Caco-2 (cell line): ENCODE measurements around the gene CKAP2L. TPM values are rescaled to one million over a fixed set of nuclear protein-coding genes. Genes with fewer than 3 reads are reported as not detected.

ENCODE experiments used
- BruUV-seq: library from RNA; stranded (reverse); fragments of 400-500 nt; replicated peaks from 2 replicates; lab custom pipeline; 2021; lab: Mats Ljungman, UMichigan
- CTCF ChIA-PET: fragments of 300-600 bp; sonication (Branson Sonifier 250); formaldehyde crosslinking; loops from one replicate; lab custom pipeline; 2022; ENCODE audit warnings: antibody characterized with exemption; lab: Charles Lee
- POLR2A ChIA-PET: fragments of 300-600 bp; sonication (Branson Sonifier 250); formaldehyde crosslinking; loops from one replicate; lab custom pipeline; 2022; ENCODE audit warnings: antibody characterized with exemption; lab: Charles Lee
- DNase-seq, 2 experiments: peaks; one replicate each; pipeline versions ENCODE4 v3.0.0 to v3.0.0-alpha.2; 2020 to 2022
- H3K27me3 ChIP-seq: replicated peaks from 2 replicates; pipeline ENCODE4 v1.6.0; 2011; ENCODE audit warnings: low read length; ENCODE audit not compliant: control insufficient read depth, insufficient read depth
- H3K36me3 ChIP-seq: 2 replicates; pipeline ENCODE4 v1.5.1; 2011; ENCODE audit warnings: low read length; ENCODE audit not compliant: control insufficient read depth, insufficient read depth
- H3K4me1 ChIP-seq: fragments of 250-450 bp; sonication (Bioruptor Pico); 2 replicates; pipeline ENCODE4 v1.5.1; 2020; ENCODE audit warnings: mild to moderate bottlenecking
- H3K4me3 ChIP-seq: 2 replicates; pipeline ENCODE4 v1.5.1; 2011; ENCODE audit warnings: low read depth, mild to moderate bottlenecking, control low read depth, low read length
- H3K9me3 ChIP-seq: fragments of 250-450 bp; sonication (Bioruptor Pico); 2 replicates; pipeline ENCODE4 v1.5.1; 2020; ENCODE audit warnings: mild to moderate bottlenecking, moderate library complexity
- H3K27ac Mint-ChIP-seq: one replicate; pipeline ENCODE4 v1.8.0; 2022; ENCODE audit warnings: mixed read lengths; ENCODE audit not compliant: unreplicated experiment
- H3K27me3 Mint-ChIP-seq: one replicate; pipeline ENCODE4 v1.8.0; 2022; ENCODE audit warnings: mixed read lengths; ENCODE audit not compliant: insufficient read depth, unreplicated experiment
- H3K36me3 Mint-ChIP-seq: one replicate; pipeline ENCODE4 v1.8.0; 2022; ENCODE audit warnings: mild to moderate bottlenecking, mixed read lengths; ENCODE audit not compliant: insufficient read depth, unreplicated experiment
- H3K4me1 Mint-ChIP-seq: one replicate; pipeline ENCODE4 v1.8.0; 2022; ENCODE audit warnings: low read depth, mixed read lengths; ENCODE audit not compliant: unreplicated experiment
- H3K4me3 Mint-ChIP-seq: one replicate; pipeline ENCODE4 v1.8.0; 2022; ENCODE audit warnings: mild to moderate bottlenecking, moderate library complexity, mixed read lengths; ENCODE audit not compliant: unreplicated experiment
- H3K9me3 Mint-ChIP-seq: one replicate; pipeline ENCODE4 v1.8.0; 2022; ENCODE audit warnings: mixed read lengths; ENCODE audit not compliant: unreplicated experiment
- intact Hi-C: fragments of 100-400 bp; cut with micrococcal nuclease; formaldehyde crosslinking; loops from one replicate; pipeline ENCODE4 v1.10.0; 2022; ENCODE audit not compliant: unreplicated experiment
- total RNA-seq: library from RNA; stranded (reverse); gene quantifications from 2 replicates; pipeline ENCODE4 v1.2.3, GENCODE V29; 2022
- TF ChIP-seq, protein P1 (sequence below), 2 experiments: fragments of 200-600 bp in 1 of 2; IDR thresholded peaks; 1 replicate in 1 of 2; 2 replicates in 1 of 2; pipeline versions ENCODE4 v1.5.1 to v1.8.0; 2011 to 2022; ENCODE audit warnings: antibody characterized with exemption in 1 of 2, control low read depth in 1 of 2, inconsistent platforms in 1 of 2, low read depth in 1 of 2, low read length in 1 of 2, mild to moderate bottlenecking in 1 of 2, moderate library complexity in 1 of 2; ENCODE audit not compliant: insufficient read depth in 1 of 2, severe bottlenecking in 1 of 2, unreplicated experiment in 1 of 2

CKAP2L gene
- total RNA-seq, 1 experiment from 2014 or later, result 20.7 TPM

DNA sequence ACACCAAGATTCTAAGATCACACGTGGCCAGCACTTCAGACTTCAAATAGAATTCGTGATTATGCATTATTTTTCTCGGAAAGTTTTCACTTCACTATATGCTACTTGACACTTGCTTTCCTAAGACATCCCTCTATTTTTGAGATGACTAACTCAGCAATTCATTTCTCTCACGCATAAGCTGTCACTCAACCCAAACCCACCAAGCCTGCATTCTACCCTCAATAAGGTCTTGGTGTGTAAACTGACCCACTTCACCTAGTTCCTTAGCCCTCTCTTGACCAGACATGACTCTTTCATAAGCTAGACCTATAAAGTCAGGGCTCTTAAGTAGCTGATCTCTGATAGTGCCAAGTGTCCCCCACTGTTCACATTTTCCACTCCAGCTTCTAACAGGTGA lies 11.7 kb downstream of the CKAP2L start:
- ChIA-PET CTCF (interaction anchor here (0.9 kb wide), 1 partner anchor 189 kb away, joined by 4 read pairs; no protein-coding TSS in a partner anchor), POLR2A (no interaction called here)
- Mint-ChIP-seq H3K4me3 (no peak overlapping the region), H3K4me1 (peaks cover 7% of the 10 kb centered on the region), H3K9me3 (no peaks in the 10 kb centered on the region), H3K36me3 (peaks cover 63% of the 10 kb centered on the region), H3K27ac (no peak overlapping the region), H3K27me3 (no peaks in the 10 kb centered on the region)
- no TSS peak for BruUV-seq
- DNase-seq, result no peak
- no peaks in the 10 kb centered on the region for H3K27me3 ChIP-seq
- intact Hi-C loops, result no loop called here
- H3K4me1 ChIP-seq, result peaks cover 9% of the 10 kb centered on the region
- no peaks in the 10 kb centered on the region for H3K9me3 ChIP-seq
- no peak overlapping the region for H3K4me3 ChIP-seq
- TF ChIP-seq, protein P1, sequence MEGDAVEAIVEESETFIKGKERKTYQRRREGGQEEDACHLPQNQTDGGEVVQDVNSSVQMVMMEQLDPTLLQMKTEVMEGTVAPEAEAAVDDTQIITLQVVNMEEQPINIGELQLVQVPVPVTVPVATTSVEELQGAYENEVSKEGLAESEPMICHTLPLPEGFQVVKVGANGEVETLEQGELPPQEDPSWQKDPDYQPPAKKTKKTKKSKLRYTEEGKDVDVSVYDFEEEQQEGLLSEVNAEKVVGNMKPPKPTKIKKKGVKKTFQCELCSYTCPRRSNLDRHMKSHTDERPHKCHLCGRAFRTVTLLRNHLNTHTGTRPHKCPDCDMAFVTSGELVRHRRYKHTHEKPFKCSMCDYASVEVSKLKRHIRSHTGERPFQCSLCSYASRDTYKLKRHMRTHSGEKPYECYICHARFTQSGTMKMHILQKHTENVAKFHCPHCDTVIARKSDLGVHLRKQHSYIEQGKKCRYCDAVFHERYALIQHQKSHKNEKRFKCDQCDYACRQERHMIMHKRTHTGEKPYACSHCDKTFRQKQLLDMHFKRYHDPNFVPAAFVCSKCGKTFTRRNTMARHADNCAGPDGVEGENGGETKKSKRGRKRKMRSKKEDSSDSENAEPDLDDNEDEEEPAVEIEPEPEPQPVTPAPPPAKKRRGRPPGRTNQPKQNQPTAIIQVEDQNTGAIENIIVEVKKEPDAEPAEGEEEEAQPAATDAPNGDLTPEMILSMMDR (IDR thresholded peaks at IDR 0.05; ENCODE audit: insufficient read depth in 1 of 2, low read depth in 1 of 2, low read length in 1 of 2, severe bottlenecking in 1 of 2, unreplicated experiment in 1 of 2), result no peak
- peaks cover 6% of the 10 kb centered on the region for H3K36me3 ChIP-seq

DNA sequence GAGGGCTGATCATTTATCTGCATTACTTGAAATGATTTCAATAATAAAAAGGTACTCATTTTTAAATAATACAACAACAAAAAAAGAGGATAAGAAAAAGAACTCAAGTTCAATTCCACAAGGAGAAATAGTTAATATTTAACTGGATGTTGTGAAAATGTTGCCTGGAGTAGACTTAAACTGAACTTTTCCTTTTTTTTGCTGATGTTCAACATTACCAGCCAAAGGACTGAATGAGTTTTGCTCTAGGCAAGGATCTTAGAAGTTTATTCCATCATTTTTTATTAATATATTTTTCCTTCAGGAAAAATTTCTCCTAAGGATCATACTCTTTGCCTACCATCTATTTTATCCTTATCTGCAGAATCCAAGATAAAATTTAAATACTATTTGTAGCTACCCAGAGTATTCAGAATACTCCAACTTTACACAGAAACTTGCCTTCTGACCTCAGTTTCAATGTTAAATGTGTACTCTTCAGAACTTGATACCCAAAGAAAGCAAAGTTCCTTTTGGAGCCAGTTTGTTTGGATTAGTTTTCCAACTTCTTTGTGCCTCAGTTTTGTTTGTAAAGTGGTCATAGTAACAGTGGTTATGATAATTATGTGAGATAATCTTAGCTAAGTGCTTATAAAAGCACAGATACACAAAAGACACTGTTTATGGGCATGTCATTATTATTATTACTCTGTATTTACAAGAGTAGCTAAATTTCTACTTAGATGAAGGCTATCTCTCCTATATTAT lies 12.8 kb downstream of the CKAP2L start:
- H3K4me1 ChIP-seq, result peaks cover 9% of the 10 kb centered on the region
- H3K36me3 ChIP-seq, result peaks cover 6% of the 10 kb centered on the region
- Mint-ChIP-seq H3K27me3 (no peaks in the 10 kb centered on the region), H3K4me3 (no peak overlapping the region), H3K27ac (no peak overlapping the region), H3K4me1 (peaks cover 7% of the 10 kb centered on the region), H3K9me3 (no peaks in the 10 kb centered on the region), H3K36me3 (peaks cover 57% of the 10 kb centered on the region)
- intact Hi-C loops, result no loop called here
- DNase-seq, result no peak
- no peak overlapping the region for H3K4me3 ChIP-seq
- no TSS peak for BruUV-seq
- H3K9me3 ChIP-seq, result no peaks in the 10 kb centered on the region
- H3K27me3 ChIP-seq, result no peaks in the 10 kb centered on the region
- POLR2A ChIA-PET, result no interaction called here
- TF ChIP-seq, protein P1 (IDR thresholded peaks at IDR 0.05; ENCODE audit: insufficient read depth in 1 of 2, low read depth in 1 of 2, low read length in 1 of 2, severe bottlenecking in 1 of 2, unreplicated experiment in 1 of 2), result no peak
- CTCF ChIA-PET, result interaction anchor here (0.7 to 1.9 kb wide), 2 partner anchors 190 to 207 kb away, joined by 3 to 18 read pairs; no protein-coding TSS in a partner anchor

- H3K4me1 Mint-ChIP-seq, result peaks cover 7% of the 10 kb centered on the region
- peak overlapping the region; percentile 67 for H3K27ac Mint-ChIP-seq
- DNase-seq, result no peak
- Histone ChIP-seq H3K36me3 (peaks cover 6% of the 10 kb centered on the region), H3K4me3 (no peak overlapping the region), H3K4me1 (peaks cover 9% of the 10 kb centered on the region), H3K27me3 (no peaks in the 10 kb centered on the region), H3K9me3 (no peaks in the 10 kb centered on the region)
- H3K4me3 Mint-ChIP-seq, result no peak overlapping the region
- intact Hi-C loops, result no loop called here
- TF ChIP-seq, protein P1 (IDR thresholded peaks at IDR 0.05; ENCODE audit: insufficient read depth in 1 of 2, low read depth in 1 of 2, low read length in 1 of 2, severe bottlenecking in 1 of 2, unreplicated experiment in 1 of 2), result no peak
- no peaks in the 10 kb centered on the region for H3K9me3 Mint-ChIP-seq
- H3K36me3 Mint-ChIP-seq, result peaks cover 52% of the 10 kb centered on the region
- CTCF ChIA-PET, result interaction anchor here (1.9 to 2.6 kb wide), 4 partner anchors 135 to 209 kb away, joined by 12 to 41 read pairs (median 19); no protein-coding TSS in a partner anchor
- no peaks in the 10 kb centered on the region for H3K27me3 Mint-ChIP-seq
- POLR2A ChIA-PET, result no interaction called here
- no TSS peak for BruUV-seq
Observed at GRCh38 chr2:112750560-112750843, 13.9 kb downstream of the CKAP2L start.
